ENCODE measurements around the gene ITGB6. TPM values are rescaled to one million over a fixed set of nuclear protein-coding genes. Genes with fewer than 3 reads are reported as not detected.

ITGB6 gene
- total and polyA plus RNA-seq, 2 of the 4 experiments (the other 2 are of a cell fraction) = under 0.01 TPM; not detected in 1

- no peaks in the 10 kb centered on the region for H3K4me1 ChIP-seq (ENCODE audit: control insufficient read depth, insufficient read depth, low read length)
- CTCF ChIA-PET = interaction anchor here (0.7 kb wide), 1 partner anchor 189 kb away, joined by 3 read pairs; no protein-coding TSS in a partner anchor
- POLR2A ChIA-PET (ENCODE audit: unreplicated experiment) = no interaction called here
- H3K4me2 ChIP-seq (ENCODE audit: low read depth, low read length) = no peak overlapping the region
- ATAC-seq (ENCODE audit: low read depth) = no peak
- H3K9me1 ChIP-seq (ENCODE audit: insufficient read depth, low read length) = no peaks in the 10 kb centered on the region
- H4K91ac ChIP-seq (ENCODE audit: insufficient read depth, low read depth, low read length) = no peak overlapping the region
- H2AK9ac ChIP-seq (replicated peaks; ENCODE audit: low read depth, low read length, poor library complexity) = no peak overlapping the region
- no peak overlapping the region for H3K18ac ChIP-seq (ENCODE audit: low read depth, low read length)
- TF ChIP-seq POLR2A (IDR thresholded peaks at IDR 0.05; ENCODE audit: low read depth, low read length) (no peak), CTCF (conservative IDR thresholded peaks at IDR 0.05; ENCODE audit: low read depth, low read length) (no peak), RCOR1 (IDR thresholded peaks at IDR 0.05; ENCODE audit: insufficient replicate concordance, low read length) (no peak), MXI1 (IDR thresholded peaks at IDR 0.05; ENCODE audit: borderline replicate concordance, low read depth, low read length) (no peak), FOS (IDR thresholded peaks at IDR 0.05; ENCODE audit: low read depth, low read length) (no peak), RFX5 (IDR thresholded peaks at IDR 0.05; ENCODE audit: low read depth, low read length) (no peak), CEBPB (IDR thresholded peaks at IDR 0.05; ENCODE audit: low read depth, low read length) (no peak), RAD21 (IDR thresholded peaks at IDR 0.05; ENCODE audit: low read length) (no peak), BHLHE40 (IDR thresholded peaks at IDR 0.05; ENCODE audit: low read depth, low read length) (no peak), SMC3 (IDR thresholded peaks at IDR 0.05; ENCODE audit: low read depth, low read length) (no peak), MAFK (IDR thresholded peaks at IDR 0.05; ENCODE audit: low read depth, low read length) (no peak)
- H3K27me3 ChIP-seq (ENCODE audit: control insufficient read depth, insufficient read depth, low read length) = peaks cover 15% of the 10 kb centered on the region
- H3K9me3 ChIP-seq (ENCODE audit: control insufficient read depth, insufficient read depth, low read length) = peaks cover 4% of the 10 kb centered on the region; the same call in 1 of the 2 replicates
- no peak overlapping the region for H3K23ac ChIP-seq (ENCODE audit: low read depth, low read length)
- H2AK5ac ChIP-seq (ENCODE audit: low read depth, low read length) = no peak overlapping the region
- H3K9ac ChIP-seq (ENCODE audit: low read depth, low read length) = no peak overlapping the region
- no peak overlapping the region for H2BK5ac ChIP-seq (ENCODE audit: low read depth, low read length, poor library complexity, severe bottlenecking)
- dilution Hi-C loops (cut with HindIII; ENCODE audit: low sequenced_read_pairs, unreplicated experiment) = no loop called here
- H2AFZ ChIP-seq (replicated peaks; ENCODE audit: low read length, poor library complexity) = no peak overlapping the region
- WGBS, 2 experiments (ENCODE audit: extremely low coverage in 2 of 2, insufficient read length in 1 of 2) = 100% methylated on average over 2 of the region's 2 CpGs; no CpG with 5 or more reads in 1 of the 2 experiments
- H3K36me3 ChIP-seq (ENCODE audit: control insufficient read depth, insufficient read depth, low read length) = no peaks in the 10 kb centered on the region
- no peak overlapping the region for H3K14ac ChIP-seq (replicated peaks; ENCODE audit: low read depth, low read length)
- no peak overlapping the region for H3K27ac ChIP-seq (ENCODE audit: insufficient read depth, low read length)
- no peaks in the 10 kb centered on the region for H4K20me1 ChIP-seq (ENCODE audit: insufficient read depth, low read length)
- DNase-seq = no peak
- no peak overlapping the region for H2BK120ac ChIP-seq (ENCODE audit: low read depth, low read length)
- no peaks in the 10 kb centered on the region for H3K79me1 ChIP-seq (ENCODE audit: low read depth in 1 of 2, low read length in 2 of 2)
- no peak overlapping the region for H3K4ac ChIP-seq (ENCODE audit: low read depth, low read length)
- H2BK20ac ChIP-seq (ENCODE audit: low read depth, low read length) = no peak overlapping the region
- no peak overlapping the region for H3K56ac ChIP-seq (ENCODE audit: extremely low read depth, insufficient read depth, low read length)
- no peak overlapping the region for H3K4me3 ChIP-seq (ENCODE audit: insufficient read depth, low read depth, low read length)
- intact Hi-C loops (cut with micrococcal nuclease) = no loop called here
- in situ Hi-C loops (cut with MboI; ENCODE audit: low sequenced_read_pairs) = no loop called here
- no peak overlapping the region for H4K8ac ChIP-seq (ENCODE audit: low read depth in 2 of 2, low read length in 2 of 2)
- no TSS peak for BruUV-seq (replicated peaks)
- no peak overlapping the region for H2BK15ac ChIP-seq (ENCODE audit: low read depth, low read length)
- no peak overlapping the region for H4K5ac ChIP-seq (ENCODE audit: low read depth, low read length)
Observed at GRCh38 chr2:160068906-160069305, 131.2 kb downstream of the ITGB6 start.
